Medulla oblongata (tissue), 1 donor: Measurements from ENCODE around the gene TMEM61.
"Not testable (repeated sequence)": the region's sequence is repeated elsewhere in the genome, so short reads cannot be mapped to it uniquely, and the experiment has no call there.

Experiments
- DNase-seq: peaks from one replicate; pipeline ENCODE4 v3.0.0-alpha.2; 2015; ENCODE audit errors: extremely low spot score

The TMEM61 gene

DNA sequence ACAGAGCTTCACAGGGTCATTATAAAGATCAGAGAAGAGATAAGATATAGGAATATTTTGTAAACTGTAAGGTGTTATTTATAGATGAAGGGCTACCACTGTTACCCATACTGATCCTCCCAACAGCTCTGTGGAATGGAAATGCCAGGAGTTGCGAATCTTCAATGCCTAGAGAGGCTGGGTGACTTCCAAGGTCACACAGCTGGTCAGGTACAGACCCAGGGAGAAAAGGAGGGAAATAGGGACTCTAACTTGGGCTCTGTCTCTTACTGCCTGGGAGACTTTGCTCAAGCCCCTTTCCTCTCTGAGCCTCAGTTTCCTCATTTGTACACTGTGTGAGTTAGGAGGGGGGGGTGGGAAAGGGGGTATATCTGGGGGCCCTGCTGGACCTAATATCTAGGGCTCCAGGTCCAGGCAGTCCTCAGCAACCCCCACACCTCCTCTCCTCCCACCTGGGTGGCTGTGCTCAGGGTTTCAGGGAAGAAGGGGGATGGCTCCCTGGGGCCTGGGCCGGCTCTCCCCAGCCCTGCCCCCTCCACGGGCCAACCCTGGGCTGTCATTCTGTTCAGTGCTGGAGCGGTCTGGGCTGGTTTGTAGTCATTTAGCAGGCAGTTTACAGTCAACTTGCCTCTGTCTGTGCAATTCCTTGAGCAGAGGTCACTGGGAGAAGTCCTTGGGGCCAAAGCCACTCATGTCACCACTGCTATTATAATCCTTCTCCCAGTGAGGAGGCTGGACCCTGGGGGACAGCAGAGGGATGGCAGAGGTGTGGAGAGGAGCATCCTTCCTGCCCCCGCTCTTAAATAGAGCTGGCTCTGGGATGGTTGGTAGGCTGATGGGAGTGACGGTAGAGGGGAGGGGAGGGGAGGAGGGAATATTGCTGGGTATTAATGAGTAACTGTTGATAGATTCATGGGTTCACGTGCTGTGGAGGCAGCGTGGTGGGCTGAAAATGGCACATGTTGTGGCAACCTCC is 20.0 kb downstream of the TMEM61 start:
- DNase-seq = no peak

GRCh38 chr1:55001311-55001710 is 20.9 kb downstream of the TMEM61 start:
- DNase-seq = no peak

DNA sequence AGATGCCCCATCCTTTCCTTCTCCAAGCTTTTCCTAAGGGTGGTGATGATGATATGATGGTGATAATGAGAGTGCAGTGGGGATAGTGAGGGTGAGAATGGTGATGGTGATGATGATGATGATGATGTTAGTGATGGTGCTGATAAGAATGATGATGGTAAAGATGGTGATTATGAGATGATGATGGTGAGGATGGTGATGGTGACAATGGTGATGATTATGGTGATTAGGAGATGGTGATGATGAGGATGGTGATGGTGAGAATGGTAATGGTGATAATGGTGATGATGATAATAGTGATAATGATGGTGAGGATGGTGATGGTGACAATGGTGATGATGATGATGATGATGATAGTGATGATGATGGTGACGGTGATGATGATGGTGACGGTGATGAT is 22.3 kb downstream of the TMEM61 start:
- DNase-seq = no peak

GRCh38 chr1:55005351-55006140 is 25.1 kb downstream of the TMEM61 start:
- DNase-seq = no peak

GRCh38 chr1:55006931-55007330 is 26.5 kb downstream of the TMEM61 start:
- DNase-seq = no peak

GRCh38 chr1:55007625-55008024 is 27.2 kb downstream of the TMEM61 start:
- no peak for DNase-seq

GRCh38 chr1:55010194-55010886 is 29.9 kb downstream of the TMEM61 start:
- no peak for DNase-seq

GRCh38 chr1:55010887-55011217 is 30.4 kb downstream of the TMEM61 start:
- DNase-seq = no peak

DNA sequence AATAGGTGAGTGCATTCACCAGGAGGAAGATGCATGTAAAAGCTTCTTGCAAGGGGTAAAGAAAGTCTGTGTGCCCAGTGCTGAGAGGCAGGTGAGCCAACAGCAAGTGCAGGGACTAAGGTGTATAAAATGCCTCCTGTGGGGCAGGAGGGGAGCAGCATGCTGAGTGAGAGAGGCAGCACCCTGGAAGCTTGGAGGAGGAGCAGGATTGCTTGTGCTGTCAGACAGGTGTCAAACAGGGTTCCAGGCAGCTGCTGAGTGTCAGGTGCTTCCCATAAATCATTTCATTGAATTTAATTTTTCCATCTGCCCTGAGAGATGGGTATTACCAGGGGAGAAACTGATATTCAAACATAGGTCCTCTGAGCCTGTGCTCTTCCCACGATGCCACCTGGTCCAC is 32.2 kb downstream of the TMEM61 start:
- no peak for DNase-seq

DNA sequence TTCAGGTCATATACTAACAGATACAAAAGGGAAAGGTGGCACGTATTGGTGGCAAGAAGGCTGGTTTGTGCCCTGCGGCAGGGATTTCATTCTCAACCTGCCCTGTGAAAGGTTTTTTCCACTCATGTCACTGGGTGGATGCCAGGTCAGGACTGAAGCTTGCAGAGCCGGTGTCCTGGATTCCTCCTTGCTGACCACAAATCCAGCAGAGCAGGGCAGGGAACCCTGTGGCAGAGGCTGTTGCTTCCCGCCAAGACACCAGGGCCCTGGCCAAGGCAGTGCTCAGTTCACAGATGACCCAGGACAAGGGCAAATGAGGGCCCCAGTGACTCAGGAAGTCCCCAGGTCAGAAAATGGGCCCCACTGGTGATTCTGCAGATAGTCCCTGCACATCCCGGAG is 34.7 kb downstream of the TMEM61 start:
- DNase-seq = no peak

DNA sequence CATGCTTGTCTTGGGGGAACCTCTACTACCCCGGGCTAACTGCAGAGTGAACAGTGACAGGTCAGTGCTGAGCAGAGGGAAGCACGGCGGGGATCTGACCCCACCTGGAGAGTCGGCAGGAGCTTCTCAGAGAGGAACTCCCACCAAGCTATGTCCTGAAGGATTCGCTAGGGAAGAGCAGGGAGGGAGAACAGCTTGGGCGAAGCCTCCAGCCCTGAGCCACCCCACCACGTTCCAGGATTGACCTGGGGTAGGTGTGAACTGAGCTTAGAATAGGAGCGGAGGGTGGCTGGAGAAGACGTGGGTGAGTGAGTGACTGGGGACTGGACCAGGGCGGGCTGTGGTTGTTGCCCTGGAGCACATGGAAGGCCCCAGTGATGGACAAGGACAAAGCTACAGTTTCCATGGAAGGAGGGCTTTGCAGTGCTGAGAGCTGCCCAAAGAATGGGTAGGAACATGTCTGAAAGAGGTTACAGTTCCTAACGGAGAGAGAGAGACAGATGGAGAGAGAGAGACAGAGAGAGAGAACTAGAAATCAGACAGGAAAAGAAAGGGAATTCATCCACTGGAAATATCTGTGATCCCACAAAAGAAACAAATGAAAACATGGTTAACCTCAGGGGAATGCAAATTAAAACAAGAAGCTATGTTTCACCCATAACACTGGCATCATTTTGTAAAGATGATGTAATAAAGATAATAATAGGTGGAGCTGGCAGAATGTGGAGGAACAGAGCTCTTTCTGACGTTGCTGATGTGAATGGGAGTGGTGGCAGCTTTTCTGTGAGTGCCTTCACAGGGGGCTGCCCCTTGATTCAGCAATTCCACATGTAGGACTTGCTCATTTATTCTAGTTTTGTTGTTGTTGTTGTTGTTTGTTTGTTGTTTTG is 35.5 kb downstream of the TMEM61 start:
- DNase-seq = no peak

- no peak for DNase-seq
Observed at GRCh38 chr1:55018395-55018794, 38.0 kb downstream of the TMEM61 start.

DNA sequence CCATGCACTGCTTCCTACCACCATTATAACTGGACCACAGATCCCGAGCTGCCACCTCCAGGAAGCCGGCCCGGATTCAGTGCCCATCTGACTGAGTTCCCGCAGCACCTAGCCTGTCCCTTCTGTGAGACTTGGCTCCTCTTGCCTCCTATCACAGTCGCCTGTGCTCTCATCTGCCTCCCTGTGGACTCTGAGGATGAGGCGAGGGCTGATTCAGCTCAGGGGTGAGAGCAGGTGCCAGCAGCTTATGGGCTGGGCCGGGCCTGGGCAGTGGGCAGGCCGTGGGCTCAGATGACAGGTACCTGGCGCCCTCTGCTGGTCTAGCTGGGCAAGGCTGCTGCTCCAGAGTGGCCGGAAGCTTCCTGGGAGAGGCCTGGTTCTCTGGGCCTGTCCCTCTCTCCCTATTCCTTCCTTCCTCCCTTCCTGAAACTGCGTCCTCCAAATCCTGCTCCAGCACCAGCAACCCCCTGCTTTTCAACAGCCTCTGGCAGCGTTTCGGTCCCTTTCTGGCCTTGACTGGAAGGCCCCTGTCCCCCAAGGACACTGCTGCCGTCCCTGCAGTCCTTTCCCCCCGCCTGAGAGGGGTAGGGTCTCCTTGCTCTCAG is 41.6 kb downstream of the TMEM61 start:
- DNase-seq = peak; percentile 59

DNA sequence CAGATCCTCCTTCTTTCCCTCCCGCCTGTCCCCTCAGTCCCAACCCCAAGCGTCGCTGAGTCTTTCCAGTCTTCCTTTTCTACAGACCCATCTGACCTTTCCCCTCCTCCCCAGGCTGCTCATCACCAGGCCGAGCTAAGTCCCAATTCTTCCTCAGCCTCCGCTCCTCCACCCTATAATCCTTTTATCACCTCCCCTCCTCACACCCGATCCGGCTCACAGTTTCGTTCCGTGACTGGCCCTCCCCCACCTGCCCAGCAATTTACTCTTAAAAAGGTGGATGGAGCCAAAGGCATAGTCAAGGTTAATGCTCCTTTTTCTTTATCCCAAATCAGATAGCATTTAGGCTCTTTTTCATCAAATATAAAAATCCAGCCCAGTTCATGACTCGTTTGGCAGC is 43.7 kb downstream of the TMEM61 start:
- not testable (repeated sequence) for DNase-seq

DNA sequence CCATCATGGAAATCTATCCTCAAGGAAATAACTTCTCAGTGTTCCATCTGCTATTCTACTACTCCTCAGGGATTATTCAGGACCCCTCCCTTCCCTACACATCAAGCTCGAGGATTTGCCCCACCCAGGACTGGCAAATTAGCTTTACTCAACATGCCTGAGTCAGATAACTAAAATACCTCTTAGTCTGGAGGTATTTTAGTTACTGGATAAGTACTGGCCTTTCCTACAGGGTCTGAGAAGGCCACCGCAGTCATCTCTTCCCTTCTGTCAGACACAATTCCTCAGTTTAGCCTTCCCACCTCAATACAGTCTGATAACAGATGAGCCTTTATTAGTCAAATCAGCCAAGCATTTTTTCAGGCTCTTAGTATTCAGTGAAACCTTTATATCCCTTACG is 46.3 kb downstream of the TMEM61 start:
- DNase-seq = not testable (repeated sequence)

GRCh38 chr1:55031098-55031497 is 50.7 kb downstream of the TMEM61 start:
- not testable (repeated sequence) for DNase-seq

DNA sequence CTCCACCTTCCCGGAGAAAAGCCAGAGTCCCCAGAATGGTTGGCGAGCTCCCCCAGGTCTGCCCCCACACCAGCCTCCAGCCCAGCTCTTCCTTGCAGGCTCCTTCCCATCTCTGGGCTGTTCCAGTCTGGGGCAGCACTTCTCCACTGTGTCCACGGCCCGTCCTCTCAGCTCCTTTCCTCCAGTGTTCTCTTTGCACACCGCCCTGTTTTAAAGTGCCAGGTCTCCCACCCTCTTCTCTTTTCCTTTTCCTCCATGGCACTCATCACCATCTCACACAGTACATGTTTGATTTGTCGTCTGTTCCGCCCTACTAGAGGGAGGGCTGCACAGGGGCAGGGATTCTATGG is 52.8 kb downstream of the TMEM61 start:
- DNase-seq = no peak

DNA sequence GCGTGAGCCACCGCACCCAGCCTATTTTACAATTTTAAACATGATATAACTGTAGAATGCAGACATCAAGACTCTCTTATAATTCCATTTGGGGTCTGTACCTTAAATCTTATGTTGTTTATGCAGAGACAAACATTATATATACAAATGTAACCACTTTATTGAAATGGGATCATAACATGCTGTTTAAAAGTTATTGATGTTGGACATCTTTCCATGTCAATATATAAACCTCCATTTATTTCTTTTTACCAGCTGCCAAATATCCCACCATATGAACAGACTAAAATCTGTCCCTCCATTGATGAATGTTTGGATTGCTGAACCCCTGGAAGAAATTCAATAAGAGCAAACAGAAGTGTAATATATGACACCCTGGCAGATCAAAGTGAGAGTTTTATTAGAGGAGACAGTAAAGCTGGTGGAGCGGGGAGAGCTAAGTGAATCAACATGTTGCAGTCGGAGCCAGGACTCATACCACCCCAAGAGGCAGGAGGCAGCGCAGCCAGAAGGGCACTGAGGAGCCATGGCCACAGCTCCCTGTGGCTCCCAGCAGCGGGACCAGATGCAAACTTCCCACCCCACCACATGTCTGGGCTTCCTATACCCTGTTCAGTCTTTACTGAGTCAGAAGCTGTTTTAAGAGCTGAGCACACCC is 54.2 kb downstream of the TMEM61 start:
- DNase-seq = no peak

- DNase-seq = no peak
Observed at GRCh38 chr1:55035904-55036303, 55.5 kb downstream of the TMEM61 start.
